ENCODE data around the gene IL23R. TPM values are rescaled to one million over a fixed set of nuclear protein-coding genes. Genes with fewer than 3 reads are reported as not detected.

IL23R gene
- total RNA-seq, 4 donors from 2014 or later: not detected

- 79 to 87% methylated on average over 3 of the region's 3 CpGs for WGBS, 2 donors
These were observed 137.8 kb downstream of the IL23R start for GRCh38 chr1:67304023-67304422.

GRCh38 chr1:67306547-67306946, 140.3 kb downstream of the IL23R start:
- Histone ChIP-seq H3K27ac (no peak overlapping the region), H3K9me3 (no peaks in the 10 kb centered on the region), H3K27me3 (peaks cover 0 to 44% of the 10 kb centered on the region in 2 donors), H3K36me3 (no peaks in the 10 kb centered on the region), H3K4me1 (peaks cover 0 to 14% (median 3%) of the 10 kb centered on the region in 4 donors), H3K4me3 (no peak overlapping the region)
- TF ChIP-seq CTCF (IDR thresholded peaks at IDR 0.05) (no peak), POLR2A (IDR thresholded peaks at IDR 0.05) (no peak), EP300 (IDR thresholded peaks at IDR 0.05) (no peak)
- 91 to 92% methylated on average over 7 of the region's 7 CpGs for WGBS, 2 donors
- no peak for DNase-seq (ENCODE audit: low spot score in 2 of 2)

More at GRCh38 chr1:67304023-67304422, 137.8 kb downstream of the IL23R start:
- no peaks in the 10 kb centered on the region for H3K9me3 ChIP-seq
- no peaks in the 10 kb centered on the region for H3K36me3 ChIP-seq
- peaks cover 0 to 39% of the 10 kb centered on the region in 2 donors for H3K27me3 ChIP-seq
- H3K4me1 ChIP-seq: peaks cover 0 to 14% (median 3%) of the 10 kb centered on the region in 4 donors
- TF ChIP-seq CTCF (IDR thresholded peaks at IDR 0.05) (no peak), POLR2A (IDR thresholded peaks at IDR 0.05) (no peak), EP300 (IDR thresholded peaks at IDR 0.05) (no peak)
- no peak for DNase-seq (ENCODE audit: low spot score in 2 of 2)
- H3K27ac ChIP-seq: no peak overlapping the region
- H3K4me3 ChIP-seq: no peak overlapping the region

- Histone ChIP-seq H3K36me3 (no peaks in the 10 kb centered on the region), H3K4me1 (peaks cover 0 to 14% (median 3%) of the 10 kb centered on the region in 4 donors), H3K27me3 (peaks cover 0 to 44% of the 10 kb centered on the region in 2 donors), H3K27ac (peak within 1 kb of the TSS in 1 of 4 donors; percentile 19), H3K4me3 (peak within 1 kb of the TSS; percentile 8 to 50 (median 32)), H3K9me3 (no peaks in the 10 kb centered on the region)
- DNase-seq (ENCODE audit: low spot score in 2 of 2): no peak
- TF ChIP-seq CTCF (IDR thresholded peaks at IDR 0.05) (no peak), EP300 (IDR thresholded peaks at IDR 0.05) (no peak), POLR2A (IDR thresholded peaks at IDR 0.05) (no peak)
- 5 to 9% methylated on average over 23 to 49 of the region's 75 CpGs for WGBS, 2 donors
These were observed 141.2 kb downstream of the IL23R start, which contains the start of gene IL12RB2 for GRCh38 chr1:67307251-67308060. IL12RB2 (plus strand) TSS chr1:67307873; CDS start chr1:67320369, 12,496 bp downstream.

- H3K36me3 ChIP-seq: no peaks in the 10 kb centered on the region
- no peaks in the 10 kb centered on the region for H3K9me3 ChIP-seq
- WGBS, 2 donors: 36 to 37% methylated on average over 15 of the region's 15 CpGs
- TF ChIP-seq POLR2A (IDR thresholded peaks at IDR 0.05): no peak
- TF ChIP-seq CTCF (IDR thresholded peaks at IDR 0.05): no peak
- TF ChIP-seq EP300 (IDR thresholded peaks at IDR 0.05): no peak
- H3K27ac ChIP-seq: no peak overlapping the region
- H3K27me3 ChIP-seq: peaks cover 0 to 44% of the 10 kb centered on the region in 2 donors
- DNase-seq (ENCODE audit: low spot score in 2 of 2): no peak
- peaks cover 0 to 14% (median 3%) of the 10 kb centered on the region in 4 donors for H3K4me1 ChIP-seq
- H3K4me3 ChIP-seq: peak overlapping the region in 2 of 4 donors; percentile 8 to 50
These were observed 141.9 kb downstream of the IL23R start for GRCh38 chr1:67308136-67308535.

Small RNA genes lying within 50 kb of the gene (small RNA-seq; reads per million reads assigned to genes)
- not detected for gene RNU4ATAC4P
- not detected for gene RNU6-586P

Other genes with a start within 250 kb of the IL23R start
- gene DNAI4, start 241.6 kb upstream of the IL23R start, total RNA-seq: 10 to 100 TPM; 13.5 to 23.6 (median 17.2) TPM
- gene MIER1, start 241.5 kb upstream of the IL23R start, total RNA-seq: 10 to 100 TPM; 25.5 to 43.5 (median 40.1) TPM
- gene SLC35D1, start 112.3 kb upstream of the IL23R start, total RNA-seq: 10 to 100 TPM in 1 of 4 donors, 1 to 10 TPM in 3; 8.7 to 10.5 (median 9.1) TPM
- not detected for gene C1orf141, start 31.5 kb upstream of the IL23R start, total RNA-seq
- gene IL12RB2, start 141.4 kb downstream of the IL23R start, total RNA-seq: 1 to 10 TPM in 3 of 4 donors, under 1 TPM in 1; 0.87 to 6.5 (median 1.7) TPM